HG02840 (cell line): Measurements from ENCODE around the gene PTPRG.

Experiments
- ATAC-seq: cut with Tn5 transposase; IDR thresholded peaks from one replicate; pipeline ENCODE4 v1.9.1; 2021; ENCODE audit warnings: mild to moderate bottlenecking, moderate library complexity, moderate number of reproducible peaks; ENCODE audit not compliant: unreplicated experiment, low FRiP score

The PTPRG gene

DNA sequence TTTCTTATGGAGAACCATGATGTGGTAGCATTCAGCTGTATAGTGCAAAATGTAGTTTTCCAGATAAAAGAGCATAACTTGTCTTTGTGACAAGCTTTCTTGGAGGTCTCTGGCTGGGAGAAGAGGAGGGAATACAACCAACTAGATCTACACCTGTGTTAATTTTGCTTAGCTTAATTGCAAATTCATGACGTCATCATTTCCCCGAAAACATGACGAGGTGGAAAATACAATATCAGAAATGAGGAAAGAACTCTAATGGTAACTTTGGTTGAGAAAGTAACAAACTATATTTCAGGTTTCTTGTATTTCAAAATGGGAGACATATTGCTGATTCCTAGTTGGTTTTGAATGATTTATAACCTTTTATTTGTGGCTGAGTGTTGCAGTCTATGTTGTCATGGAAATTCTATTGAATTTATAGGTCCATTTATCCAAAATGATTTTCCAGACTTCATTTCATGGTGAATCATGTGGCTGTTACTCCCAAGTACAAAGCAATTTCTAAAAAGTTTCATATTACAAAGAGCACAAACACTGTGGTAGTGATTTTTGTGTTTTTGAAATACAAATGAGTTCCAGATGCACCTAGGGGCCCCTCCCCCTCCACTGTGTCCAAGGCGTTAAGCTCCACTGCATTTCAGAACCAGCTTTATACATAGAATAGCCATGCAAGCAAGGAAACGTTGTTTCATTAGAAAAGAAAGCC is 504.8 kb downstream of the PTPRG start:
- ATAC-seq, result no peak

DNA sequence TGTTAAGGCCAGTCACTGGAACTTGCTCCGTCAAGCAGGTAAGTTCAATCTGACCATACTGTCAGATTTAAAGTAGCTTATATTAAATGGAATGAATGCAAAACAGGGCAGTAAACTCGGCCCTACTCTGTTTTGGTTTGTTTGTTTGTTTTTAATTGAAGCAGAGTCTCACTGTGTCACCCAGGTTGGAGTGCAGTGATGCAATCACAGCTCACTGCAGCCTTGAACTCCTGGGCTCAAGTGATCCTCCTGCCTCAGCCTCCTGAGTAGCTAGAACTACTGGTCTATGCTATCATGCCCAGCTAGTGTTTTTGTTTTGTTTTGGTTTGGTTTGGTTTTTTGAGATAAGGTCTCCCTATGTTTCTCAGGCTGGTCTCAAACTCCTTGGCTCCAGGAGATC is 507.0 kb downstream of the PTPRG start:
- no peak for ATAC-seq

DNA sequence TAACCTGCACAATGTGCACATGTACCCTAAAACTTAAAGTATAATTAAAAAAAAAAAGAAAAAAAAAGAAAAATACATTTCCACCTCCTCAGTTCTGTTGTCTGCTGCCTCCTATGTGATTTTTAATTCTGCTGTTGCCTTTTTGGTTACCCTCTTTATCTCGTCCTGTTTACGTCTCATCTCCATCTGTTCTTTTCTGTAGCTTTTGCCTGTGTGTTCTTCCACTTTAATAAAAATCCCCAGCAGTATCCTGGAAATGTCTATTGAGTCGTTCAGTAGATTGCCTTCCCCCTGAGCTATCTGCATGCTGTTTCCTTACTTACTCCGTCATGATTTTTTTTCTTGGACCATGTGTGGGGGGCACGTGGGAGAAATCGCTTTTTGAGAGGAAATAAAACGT is 509.5 kb downstream of the PTPRG start:
- no peak for ATAC-seq

DNA sequence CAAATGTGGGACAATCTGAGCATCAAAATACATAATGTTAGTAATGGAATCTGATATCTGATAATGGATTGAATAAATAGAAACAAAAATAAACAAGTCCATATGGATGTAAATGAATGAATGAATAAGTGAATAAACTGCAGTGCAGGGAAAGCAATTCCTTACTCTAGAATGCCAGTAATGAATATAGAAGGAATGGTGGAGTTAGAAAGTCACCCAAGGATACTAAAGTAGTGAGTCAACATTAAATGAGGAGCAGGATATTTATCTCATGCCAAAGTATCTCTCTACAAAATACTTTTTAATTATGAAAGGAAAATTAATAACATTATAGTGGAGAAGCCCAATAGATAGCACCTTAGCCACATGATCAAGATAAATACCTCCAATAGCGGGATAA is 511.7 kb downstream of the PTPRG start:
- no peak for ATAC-seq

DNA sequence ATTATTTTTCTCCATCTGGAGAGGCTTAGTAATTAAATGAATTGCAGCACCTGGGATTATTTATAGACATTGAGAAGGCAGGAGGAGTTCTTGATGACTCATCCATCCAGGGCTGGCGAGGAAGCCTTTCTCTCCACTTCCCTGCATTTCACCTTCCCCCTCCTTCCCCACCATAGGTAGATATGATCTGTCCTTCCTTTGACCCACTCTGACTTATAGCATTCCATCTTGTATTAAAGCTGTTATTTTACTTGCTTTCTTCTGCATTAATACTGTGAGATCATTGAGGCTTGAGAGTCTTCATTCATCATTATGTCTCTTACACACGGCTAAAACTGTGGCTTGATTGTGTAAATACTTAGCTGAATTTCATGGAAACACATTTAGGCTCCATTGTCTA is 523.2 kb downstream of the PTPRG start:
- no peak for ATAC-seq

DNA sequence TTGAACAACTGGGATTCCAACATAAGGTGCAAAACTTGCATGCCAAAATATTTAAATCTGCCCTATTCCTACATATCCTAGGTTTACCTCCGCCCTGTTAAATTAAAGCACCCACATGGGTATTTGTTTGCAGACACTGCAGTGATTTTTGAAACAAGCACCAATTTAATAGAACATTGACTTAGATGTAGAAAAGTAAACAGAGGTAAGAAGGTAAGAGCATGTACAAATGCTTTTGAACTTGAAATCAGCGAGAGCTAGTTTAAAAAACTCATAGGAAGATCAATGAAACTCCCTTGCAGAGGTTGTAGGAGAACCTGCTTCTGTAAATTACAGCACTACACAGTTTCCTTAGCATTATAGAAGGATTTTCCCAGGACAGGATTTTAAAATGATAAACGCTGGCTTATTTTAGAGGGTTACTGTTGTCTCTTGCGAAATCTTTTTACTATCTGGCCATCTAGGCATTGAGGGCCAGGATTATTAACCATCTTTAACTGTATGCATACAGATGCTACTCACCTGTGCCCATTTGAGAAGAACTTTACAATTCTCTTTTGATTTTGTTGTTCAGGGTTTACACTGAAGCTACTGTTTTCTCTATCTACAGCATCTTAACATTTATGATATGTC is 527.2 kb downstream of the PTPRG start:
- no peak for ATAC-seq

DNA sequence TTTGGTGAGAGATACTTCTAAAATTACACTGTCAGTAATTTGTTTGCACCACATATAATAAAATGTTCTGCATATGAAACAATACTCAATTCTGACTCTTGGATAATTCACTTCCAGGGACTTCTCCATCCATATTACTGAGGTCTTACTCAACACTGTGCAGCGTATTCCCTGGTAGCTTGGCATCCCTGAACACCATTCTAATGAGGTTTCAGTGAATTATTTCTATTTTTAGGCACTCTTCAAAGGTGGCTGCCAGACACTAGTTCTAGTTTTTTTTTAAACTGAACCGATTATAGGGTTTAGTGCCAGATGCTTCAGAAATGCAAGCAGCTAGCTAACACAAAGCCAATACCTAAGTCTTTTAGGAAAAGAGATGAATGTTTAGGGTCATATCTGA is 528.7 kb downstream of the PTPRG start:
- no peak for ATAC-seq

DNA sequence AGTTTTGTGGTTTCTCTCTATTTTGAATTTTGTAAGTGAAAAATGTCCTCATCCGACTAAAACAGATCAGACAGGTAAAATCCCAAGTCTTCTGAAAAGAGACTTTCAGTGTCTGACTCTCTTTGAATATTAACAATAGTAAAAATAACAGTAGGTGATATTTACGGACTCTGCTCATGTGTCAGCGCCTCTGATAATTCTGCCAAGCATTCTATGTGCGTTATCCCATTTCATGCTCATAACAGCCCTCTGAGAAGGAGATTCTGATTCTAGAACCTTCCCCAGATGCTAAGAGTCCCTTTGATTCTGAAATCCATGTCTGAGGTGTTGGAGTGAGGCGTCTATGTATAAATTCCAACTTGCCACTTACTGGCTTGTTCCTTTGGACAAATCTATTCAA is 529.1 kb downstream of the PTPRG start:
- ATAC-seq, result no peak

DNA sequence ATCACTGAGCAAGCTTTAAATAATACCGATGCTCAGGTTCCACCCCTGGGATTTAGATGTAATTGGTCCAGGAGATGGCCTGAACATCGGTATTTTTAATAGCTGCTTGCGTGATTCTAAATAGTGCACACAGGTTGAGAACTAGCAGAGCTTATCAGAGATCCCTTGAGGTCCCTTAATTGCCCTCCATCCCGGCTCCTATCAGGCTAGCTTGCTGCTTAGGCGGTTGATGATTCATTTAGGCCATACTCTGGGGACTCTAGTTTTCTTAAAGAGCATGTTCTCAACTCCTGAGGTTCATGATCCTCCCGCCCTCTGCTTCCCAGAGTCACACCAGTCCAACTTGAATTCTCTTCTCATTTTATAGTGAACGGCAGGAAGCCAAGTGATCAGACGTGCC is 531.7 kb downstream of the PTPRG start:
- ATAC-seq, result no peak

DNA sequence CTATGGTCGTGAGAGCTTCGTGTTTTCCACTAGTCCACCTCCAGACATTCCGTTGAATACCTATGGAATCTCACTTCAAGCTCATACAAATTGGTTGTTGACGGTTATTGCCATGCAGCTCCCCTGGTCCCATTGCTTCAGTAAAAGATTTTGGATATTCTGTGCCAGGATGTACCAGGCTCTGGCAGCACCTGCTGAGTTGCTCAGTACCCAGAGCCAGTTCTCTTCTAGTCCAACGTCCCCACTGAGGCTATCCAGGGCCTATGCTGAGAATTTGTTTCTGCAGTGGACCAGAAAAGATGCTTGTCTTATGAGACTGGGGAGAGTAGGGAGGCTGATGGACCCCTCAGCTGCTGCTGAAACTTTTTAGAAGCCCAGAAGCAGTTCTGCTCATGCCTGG is 533.1 kb downstream of the PTPRG start:
- no peak for ATAC-seq

DNA sequence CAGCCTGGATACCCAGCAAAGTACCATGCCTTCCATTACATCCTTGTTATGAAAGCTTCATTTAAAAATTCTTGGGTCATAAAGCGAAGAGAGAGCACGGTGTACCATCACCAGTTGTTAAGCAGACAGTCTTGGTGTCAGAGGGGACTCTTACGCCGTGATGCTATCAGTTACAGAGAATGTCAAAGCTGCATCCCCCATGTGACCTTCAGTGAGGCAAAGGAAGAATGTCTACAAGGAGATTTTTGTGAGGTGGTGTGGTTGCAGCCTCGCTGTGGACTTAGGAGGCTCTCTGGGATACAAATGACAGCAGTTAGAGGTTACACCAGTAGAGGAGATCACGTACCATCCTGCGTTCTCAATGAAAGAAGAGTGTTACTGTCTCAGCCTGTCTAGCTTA is 533.7 kb downstream of the PTPRG start:
- ATAC-seq, result no peak

DNA sequence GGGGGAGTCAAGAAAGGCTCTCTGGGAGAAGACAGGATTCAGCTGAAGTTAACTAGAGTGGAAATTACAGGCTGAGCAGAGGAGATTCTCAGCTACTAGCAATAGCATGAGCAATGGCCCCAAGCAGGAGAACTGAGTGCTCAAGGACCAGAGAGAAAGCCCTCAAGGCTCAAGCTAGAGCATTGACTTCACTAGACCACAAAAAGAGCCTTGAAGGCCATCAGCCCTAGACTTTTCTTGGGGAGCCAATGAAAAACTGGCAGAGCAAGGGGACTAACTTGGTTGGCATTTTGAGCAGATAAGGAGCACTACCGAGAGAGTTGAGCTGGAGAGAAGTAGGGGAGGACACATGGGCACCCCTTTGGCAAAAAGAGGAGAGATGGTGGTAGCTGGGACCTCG is 534.4 kb downstream of the PTPRG start:
- ATAC-seq, result no peak

DNA sequence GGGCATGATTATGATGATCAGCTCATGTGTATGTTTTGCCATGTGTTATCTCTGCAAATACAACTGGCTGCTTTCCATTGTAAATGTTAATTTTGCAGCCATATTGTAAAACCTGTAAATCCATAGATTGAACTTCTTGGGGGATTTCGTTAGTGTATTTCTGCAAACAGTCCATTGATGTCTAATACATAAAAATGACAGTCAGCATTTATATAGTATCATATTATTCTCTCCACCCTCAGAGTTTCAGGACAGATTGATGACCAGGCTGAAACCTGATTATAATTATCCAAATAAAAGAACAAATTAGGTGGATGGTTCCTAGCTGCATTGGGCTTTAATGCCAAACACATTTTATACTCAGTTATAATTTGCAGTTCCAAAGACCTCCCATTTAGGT is 535.1 kb downstream of the PTPRG start:
- ATAC-seq, result no peak

DNA sequence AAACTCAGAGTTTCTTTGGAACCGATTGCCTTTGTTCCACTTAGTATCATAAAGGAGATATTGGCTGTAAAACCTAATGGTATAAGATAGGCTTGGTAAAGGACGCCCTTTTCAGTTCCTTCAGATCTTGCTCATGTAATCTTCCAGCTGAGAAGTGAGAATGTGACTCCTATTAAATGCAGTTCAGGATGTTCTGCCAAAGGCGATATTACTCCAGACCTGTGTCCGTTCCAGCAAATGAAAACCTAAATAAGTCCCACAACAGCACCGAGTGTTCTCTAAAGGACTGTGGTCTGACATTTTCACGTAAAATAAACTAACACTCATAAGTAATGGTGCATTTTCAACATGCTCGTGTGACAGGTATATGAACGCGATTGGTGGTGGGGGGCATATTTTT is 535.8 kb downstream of the PTPRG start:
- ATAC-seq, result no peak

DNA sequence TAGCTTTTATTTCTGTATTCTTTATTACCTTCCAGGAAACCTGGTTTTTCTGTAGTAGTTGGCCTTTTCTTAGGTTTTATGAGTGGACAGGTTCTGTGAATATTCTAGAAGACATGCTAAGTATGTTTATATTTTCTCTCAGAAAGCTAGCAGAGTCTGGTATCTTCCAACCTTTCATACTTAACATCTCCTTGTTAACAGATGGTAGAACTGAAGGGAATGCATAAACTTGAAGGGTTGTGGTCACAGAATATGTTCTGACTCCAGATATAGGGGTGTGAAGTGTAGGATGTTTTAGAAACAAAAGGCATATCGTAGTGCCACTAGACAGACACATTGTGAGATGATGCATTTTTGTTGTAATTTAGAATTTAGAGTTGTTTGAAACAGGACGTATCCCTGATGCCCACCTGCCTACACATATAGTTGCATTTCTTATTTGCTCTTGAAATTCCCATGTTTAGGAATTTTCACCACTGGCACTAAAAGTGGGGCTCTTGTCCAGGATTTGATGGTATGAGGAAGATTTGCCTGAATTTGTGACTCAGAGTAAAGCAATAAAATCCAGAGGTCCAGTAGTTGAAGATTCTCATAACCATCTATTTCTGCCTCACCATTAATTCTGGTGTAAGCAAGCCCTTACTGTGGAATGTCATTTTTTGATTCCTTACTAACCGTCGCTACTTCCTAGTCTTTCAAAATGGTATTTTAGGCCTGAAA is 537.4 kb downstream of the PTPRG start:
- ATAC-seq, result no peak

DNA sequence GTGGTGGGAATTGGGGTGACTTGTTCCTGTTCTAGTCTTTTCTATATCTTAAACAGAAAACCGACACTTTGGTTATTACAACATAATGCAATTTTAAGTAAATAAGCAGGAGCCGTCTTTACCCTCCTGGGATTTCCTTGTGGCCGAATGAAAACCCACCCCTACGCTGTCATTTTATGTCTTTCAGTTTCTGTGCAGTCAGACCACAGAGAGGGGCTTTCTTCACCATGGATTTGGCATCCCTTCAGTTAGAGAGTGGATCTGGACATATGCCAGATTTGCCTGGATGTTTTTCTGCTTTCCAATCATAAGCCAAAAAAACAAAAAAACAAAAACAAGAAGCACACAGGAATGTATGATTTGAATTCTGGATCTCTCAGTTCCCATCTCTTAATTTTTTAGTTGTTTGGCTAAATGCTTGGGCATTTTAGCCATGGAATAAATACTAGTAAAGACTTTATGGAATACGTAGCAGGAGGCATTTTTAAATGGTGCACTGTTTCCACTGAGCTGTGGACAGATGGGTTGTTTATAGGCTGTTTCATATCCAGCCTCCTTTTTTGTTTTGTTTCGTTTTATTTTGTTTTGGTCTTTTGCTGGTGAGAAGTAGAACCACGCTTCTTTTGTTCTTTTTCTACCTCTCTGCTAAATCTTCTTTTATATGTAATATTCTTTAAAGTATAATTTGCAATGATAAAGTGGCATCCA is 539.1 kb downstream of the PTPRG start:
- ATAC-seq, result no peak

DNA sequence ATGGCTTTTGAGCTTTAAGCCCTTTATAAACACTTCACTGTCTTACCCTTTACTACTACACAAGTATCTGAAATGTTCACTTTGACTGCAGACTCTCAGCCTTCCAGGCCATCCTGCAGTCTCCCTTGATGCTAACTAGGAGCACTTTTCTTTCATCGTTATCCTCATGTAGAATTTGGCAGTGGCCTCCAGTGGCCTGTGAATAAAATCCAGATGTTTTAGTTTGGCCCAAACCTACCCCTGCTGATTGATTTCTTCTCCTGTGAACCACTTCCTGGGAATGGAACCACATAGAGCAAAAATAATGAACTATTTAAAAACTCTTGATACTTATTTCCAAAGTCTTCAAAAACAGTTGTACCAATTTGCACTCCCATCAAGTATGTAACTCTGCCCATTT is 540.1 kb downstream of the PTPRG start:
- no peak for ATAC-seq

DNA sequence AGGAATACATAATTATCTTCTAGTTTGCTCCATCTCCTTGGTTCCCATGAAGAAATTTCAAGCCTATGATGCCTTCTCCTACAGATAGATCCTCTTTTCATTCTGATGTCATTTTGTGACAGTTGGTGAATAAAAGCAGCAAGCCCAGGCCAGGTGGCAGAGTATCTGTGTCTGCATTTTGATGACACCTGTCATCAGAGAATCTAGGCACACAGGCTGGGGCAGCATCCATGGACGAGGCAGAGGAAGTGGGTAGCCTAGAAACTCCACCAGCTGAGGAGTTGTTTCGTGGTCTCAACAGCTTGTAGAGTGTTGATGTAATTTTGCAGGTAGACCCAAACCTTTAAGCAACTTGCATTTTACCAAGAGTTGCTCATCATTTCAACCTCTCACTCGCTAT is 542.2 kb downstream of the PTPRG start:
- no peak for ATAC-seq

DNA sequence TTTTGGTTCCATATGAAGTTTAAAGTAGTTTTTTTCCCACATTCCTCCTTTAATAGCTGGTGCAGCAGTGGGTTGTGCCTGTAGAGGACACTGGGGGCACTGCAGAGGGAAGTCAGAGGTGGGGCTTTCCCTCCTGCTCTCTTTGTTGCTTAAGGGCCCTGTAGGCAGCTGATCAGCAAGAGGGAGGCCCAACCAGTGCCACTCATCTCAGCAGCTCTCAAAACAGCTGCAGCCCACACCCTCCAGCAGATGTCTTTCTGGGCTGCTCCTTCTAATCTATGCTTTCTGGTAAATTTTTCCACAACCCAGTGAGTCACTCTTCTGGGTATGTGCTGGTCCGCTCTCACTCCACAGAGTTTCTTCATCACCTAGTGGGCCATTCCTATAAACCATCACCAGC is 548.2 kb downstream of the PTPRG start:
- no peak for ATAC-seq

DNA sequence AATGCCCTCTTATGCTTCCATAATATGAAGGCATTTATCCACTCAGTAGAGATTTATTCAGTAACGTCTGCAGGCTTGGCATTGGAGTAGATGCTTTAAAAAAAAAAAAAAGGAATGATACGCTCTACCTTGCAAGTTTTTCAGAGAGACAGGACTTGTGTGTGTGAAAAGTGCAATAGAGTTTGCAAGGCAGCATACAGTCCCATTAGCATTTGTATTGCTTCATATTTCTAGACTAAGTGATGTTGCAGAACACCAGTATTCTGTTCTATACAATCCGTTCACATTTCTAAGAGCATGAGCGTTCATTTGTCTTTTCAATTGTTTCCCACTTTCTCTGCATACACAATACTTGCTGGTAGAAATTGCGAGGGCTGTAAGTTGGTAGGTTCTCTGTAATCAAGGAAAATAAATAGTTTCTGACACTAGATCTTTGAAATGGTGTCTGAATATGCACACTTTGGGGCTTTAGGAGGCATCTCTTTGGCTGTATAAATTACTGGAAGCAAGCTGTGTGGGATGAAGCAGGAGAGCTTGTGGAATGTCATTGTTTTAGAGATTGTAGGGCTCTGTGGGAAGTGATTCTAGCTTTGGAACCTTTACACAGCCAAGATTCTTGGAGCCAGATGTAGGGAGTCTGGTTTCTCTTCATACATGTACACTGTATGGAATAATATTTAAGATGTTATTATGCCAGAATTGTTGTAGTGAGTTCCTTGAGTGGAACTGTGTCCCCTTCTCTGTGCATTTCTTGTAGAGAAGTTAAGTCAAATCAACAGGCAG is 549.3 kb downstream of the PTPRG start:
- ATAC-seq, result no peak

DNA sequence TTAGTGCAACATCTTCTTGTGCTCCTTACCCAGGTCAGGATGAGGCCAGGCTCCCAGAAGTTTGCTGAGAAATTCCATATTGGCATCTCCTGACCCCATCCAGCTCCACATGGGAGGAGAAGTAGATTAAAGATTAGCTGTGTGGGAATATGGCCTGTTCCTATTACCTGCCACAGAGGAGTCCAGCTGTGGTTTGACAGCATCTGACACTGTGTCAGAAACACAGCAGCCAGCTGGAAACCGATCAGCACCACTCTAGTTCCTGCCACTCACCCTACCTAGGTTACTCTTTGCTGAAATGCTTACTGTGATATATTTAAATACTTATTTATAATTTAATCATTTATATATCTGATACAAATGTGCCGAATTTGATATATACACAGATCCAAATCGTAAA is 551.7 kb downstream of the PTPRG start:
- ATAC-seq, result no peak
